ENCODE data around the gene SEZ6L2. TPM values are rescaled to one million over a fixed set of nuclear protein-coding genes. Genes with fewer than 3 reads are reported as not detected.

The SEZ6L2 gene
- polyA plus RNA-seq, 1 experiment, result 19.3 TPM

DNA sequence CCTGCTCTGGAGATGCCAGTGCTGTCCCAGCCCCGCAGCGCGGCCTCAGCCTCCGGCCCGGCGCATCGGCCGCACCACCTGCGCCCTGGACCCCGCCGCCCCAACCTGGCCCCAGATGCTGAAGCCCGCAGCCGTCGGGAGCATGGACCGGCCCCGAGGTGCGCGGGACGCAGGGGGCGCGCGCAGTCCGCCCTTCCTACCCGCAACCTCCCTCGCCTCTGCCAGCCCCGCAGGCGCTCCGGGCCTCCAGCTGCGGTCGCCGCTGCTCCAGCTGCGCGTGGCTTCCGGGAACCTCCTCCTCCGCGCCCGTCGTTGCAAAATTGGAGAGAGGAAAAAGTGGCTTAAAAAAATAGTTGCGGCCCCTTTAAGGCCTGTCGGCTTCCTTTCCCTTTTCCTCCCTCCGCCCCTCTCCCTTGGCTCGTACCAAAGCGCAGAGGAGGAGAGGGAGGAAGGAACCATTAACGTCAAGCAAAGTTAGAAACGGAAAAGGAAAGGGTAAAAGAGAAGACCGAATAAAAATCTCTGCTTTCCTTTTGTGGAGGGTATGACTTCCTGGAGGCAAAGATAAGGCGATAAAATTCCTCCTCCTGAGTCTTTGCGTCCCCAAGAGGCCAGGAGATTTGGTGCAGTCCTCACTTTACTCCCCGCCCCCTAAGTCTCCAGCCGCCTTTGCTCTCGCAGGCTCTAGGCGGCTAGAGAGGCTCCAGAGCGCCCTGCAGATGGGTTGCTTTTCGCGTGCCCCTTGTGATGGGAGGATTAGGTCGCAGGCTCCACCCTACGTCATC lies 36.3 kb downstream of the SEZ6L2 start, which contains the start of gene CDIPT:
CDIPT (minus strand) TSS at position 343 of the 785 bp plus-strand sequence. CDS start 369 bp downstream, outside the sequence.
- POLR2A ChIA-PET, result interaction anchor here (0.6 kb wide), 1 partner anchor 202 kb away, joined by 3 read pairs; no protein-coding TSS in a partner anchor
- TF ChIP-seq, protein P1, sequence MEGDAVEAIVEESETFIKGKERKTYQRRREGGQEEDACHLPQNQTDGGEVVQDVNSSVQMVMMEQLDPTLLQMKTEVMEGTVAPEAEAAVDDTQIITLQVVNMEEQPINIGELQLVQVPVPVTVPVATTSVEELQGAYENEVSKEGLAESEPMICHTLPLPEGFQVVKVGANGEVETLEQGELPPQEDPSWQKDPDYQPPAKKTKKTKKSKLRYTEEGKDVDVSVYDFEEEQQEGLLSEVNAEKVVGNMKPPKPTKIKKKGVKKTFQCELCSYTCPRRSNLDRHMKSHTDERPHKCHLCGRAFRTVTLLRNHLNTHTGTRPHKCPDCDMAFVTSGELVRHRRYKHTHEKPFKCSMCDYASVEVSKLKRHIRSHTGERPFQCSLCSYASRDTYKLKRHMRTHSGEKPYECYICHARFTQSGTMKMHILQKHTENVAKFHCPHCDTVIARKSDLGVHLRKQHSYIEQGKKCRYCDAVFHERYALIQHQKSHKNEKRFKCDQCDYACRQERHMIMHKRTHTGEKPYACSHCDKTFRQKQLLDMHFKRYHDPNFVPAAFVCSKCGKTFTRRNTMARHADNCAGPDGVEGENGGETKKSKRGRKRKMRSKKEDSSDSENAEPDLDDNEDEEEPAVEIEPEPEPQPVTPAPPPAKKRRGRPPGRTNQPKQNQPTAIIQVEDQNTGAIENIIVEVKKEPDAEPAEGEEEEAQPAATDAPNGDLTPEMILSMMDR (IDR thresholded peaks at IDR 0.05; ENCODE audit: insufficient read depth, low read depth, low read length), result peak; percentile 55

DNA sequence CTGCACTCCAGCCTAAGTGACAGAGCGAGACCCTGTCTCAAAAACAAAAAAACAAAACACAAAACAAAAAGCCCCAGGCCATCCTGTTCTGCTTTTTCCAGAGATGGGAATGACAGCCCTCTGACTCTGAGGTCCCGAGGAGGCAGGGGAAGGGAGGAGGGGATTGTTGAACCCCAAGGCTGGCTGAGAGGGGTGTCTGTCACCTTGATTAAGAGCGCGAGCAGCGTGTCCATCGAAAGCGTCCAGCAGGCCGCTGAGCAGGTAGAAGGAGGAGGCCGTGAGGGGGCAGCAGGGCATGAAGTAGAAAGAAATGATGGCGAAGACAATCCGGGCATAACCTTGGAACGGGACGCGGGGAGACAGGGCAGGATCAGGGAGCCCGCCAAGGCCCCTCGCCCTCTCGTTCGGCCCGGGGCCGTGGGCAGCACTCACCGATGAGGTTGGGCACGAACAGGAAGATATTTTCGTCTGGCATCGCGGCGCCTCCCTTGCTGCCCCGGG lies 36.9 kb downstream of the SEZ6L2 start:
- DNase-seq (ENCODE audit: low read depth), result no peak
- H3K27me3 ChIP-seq (ENCODE audit: control insufficient read depth, insufficient read depth, low read length), result no peaks in the 10 kb centered on the region
- ChIA-PET POLR2A (no interaction called here), CTCF (interaction anchor here (1.4 kb wide), 1 partner anchor 47 kb away, joined by 3 read pairs; the partner anchor contains the start of gene PAGR1)
- peaks cover 20% of the 10 kb centered on the region for H3K36me3 ChIP-seq (ENCODE audit: control insufficient read depth, insufficient read depth, low read length)
- TF ChIP-seq, protein P1 (IDR thresholded peaks at IDR 0.05; ENCODE audit: insufficient read depth, low read depth, low read length), result peak; percentile 31
- H3K4me3 ChIP-seq (ENCODE audit: low read depth, low read length), result peak overlapping the region; percentile 87

More for the DNA sequence above, 36.3 kb downstream of the SEZ6L2 start, which contains the start of gene CDIPT:
- Histone ChIP-seq H3K36me3 (ENCODE audit: control insufficient read depth, insufficient read depth, low read length) (peaks cover 20% of the 10 kb centered on the region), H3K27me3 (ENCODE audit: control insufficient read depth, insufficient read depth, low read length) (no peaks in the 10 kb centered on the region), H3K4me3 (ENCODE audit: low read depth, low read length) (peak within 1 kb of the TSS; percentile 87)
- peak; percentile 61 for DNase-seq (ENCODE audit: low read depth)
- CTCF ChIA-PET, result interaction anchor here (1.0 to 2.2 kb wide), 4 partner anchors 13 to 170 kb away, joined by 3 to 10 read pairs (median 6); no protein-coding TSS in a partner anchor

DNA sequence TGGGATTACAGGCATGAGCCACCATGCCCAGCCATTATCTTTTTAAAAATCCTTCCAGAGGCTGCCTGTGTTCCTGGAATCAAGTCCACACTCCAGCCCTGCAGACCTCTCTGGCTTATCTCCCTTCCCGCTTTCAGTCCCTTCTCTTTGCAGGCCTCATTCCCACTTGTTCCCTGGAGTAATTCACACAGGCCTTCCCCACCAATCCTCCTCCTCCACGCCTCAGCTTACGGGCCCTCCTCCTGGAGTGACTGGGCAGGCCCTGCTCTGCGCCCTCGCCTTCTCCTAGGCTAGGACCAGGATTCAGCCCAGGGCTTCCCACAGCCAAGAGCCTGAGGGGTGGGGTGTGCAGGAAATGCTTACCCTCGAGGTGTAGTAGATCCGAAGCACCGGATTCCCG lies 39.1 kb downstream of the SEZ6L2 start:
- TF ChIP-seq, protein P1 (IDR thresholded peaks at IDR 0.05; ENCODE audit: insufficient read depth, low read depth, low read length), result no peak
- CTCF ChIA-PET, result interaction anchor here (0.7 kb wide), 1 partner anchor 12 kb away, joined by 3 read pairs; no protein-coding TSS in a partner anchor
- Histone ChIP-seq H3K4me3 (ENCODE audit: low read depth, low read length) (no peak overlapping the region), H3K27me3 (ENCODE audit: control insufficient read depth, insufficient read depth, low read length) (no peaks in the 10 kb centered on the region), H3K36me3 (ENCODE audit: control insufficient read depth, insufficient read depth, low read length) (peaks cover 20% of the 10 kb centered on the region)
- no peak for DNase-seq (ENCODE audit: low read depth)
- POLR2A ChIA-PET, result no interaction called here

DNA sequence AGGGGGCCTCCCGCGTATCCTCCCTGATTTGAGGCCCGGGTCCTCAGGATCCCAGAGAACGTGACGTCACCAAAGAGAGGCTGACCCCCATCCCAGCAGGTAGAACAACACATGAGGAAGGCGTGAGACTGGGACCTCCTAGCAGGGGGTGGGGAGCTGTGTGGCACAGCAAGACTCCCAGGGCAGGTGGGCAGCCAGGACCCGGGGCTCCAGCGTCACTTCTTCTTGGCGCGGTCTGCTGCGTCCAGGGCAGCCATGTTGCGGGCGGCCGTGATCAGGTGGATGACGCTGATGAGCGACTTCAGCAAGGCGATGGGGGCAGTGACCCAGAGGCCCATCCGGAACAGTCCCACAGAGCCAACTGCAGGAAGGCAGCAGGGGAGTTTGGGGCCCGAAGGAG lies 40.4 kb downstream of the SEZ6L2 start:
- no peaks in the 10 kb centered on the region for H3K27me3 ChIP-seq (ENCODE audit: control insufficient read depth, insufficient read depth, low read length)
- CTCF ChIA-PET, result no interaction called here
- POLR2A ChIA-PET, result no interaction called here
- no peak overlapping the region for H3K4me3 ChIP-seq (ENCODE audit: low read depth, low read length)
- TF ChIP-seq, protein P1 (IDR thresholded peaks at IDR 0.05; ENCODE audit: insufficient read depth, low read depth, low read length), result no peak
- no peak for DNase-seq (ENCODE audit: low read depth)
- peaks cover 20% of the 10 kb centered on the region for H3K36me3 ChIP-seq (ENCODE audit: control insufficient read depth, insufficient read depth, low read length)
